Body of pancreas (tissue), 4 donors: ENCODE measurements around the gene CPN1. TPM values are rescaled to one million over a fixed set of nuclear protein-coding genes. Genes with fewer than 3 reads are reported as not detected.

Experiments
- ATAC-seq: fragments of 150-250 bp; one replicate; pipeline ENCODE4 v1.9.1; 2016
- DNase-seq, 4 donors: peaks; one replicate each; pipeline ENCODE4 v3.0.0-alpha.2; 2019
- H3K27ac ChIP-seq, 4 donors: fragments of 200-600 bp; sonication (generic); 1 replicate in 3 of 4; 2 replicates in 1 of 4; pipeline versions ENCODE4 v1.5.1 to v1.6.1; 2016 to 2019; ENCODE audit warnings: mild to moderate bottlenecking in 1 of 4, mixed read lengths in 1 of 4, moderate library complexity in 1 of 4
- H3K27me3 ChIP-seq, 2 donors: fragments of 200-600 bp; sonication (generic); one replicate each; pipeline ENCODE4 v1.6.0; 2016; ENCODE audit warnings: mild to moderate bottlenecking in 1 of 2
- H3K36me3 ChIP-seq, 2 donors: fragments of 200-600 bp; sonication (generic); replicated peaks in 1 of 2; 2 replicates each; pipeline ENCODE4 v1.5.1; 2016; ENCODE audit warnings: low read depth in 2 of 2; ENCODE audit not compliant: insufficient read depth in 1 of 2
- H3K4me1 ChIP-seq: fragments of 200-600 bp; sonication (generic); one replicate; pipeline ENCODE4 v1.6.0; 2016
- H3K4me3 ChIP-seq, 2 donors: fragments of 200-600 bp; sonication (generic); 1 replicate in 1 of 2; 2 replicates in 1 of 2; pipeline ENCODE4 v1.5.1; 2016 to 2019
- H3K9me3 ChIP-seq, 3 donors: fragments of 200-600 bp; sonication (generic); 1 replicate in 2 of 3; 2 replicates in 1 of 3; pipeline ENCODE4 v1.5.1; 2016
- POLR2A ChIP-seq, 3 donors: fragments of 450-650 bp; IDR thresholded peaks; one replicate each; pipeline ENCODE4 v1.6.1; 2016; ENCODE audit warnings: antibody characterized with exemption in 3 of 3, mild to moderate bottlenecking in 2 of 3
- WGBS, 2 donors: methylation state at CpG; one replicate each; pipeline ENCODE4 v1.1.5; 2017; 5-methylcytosine and 5-hydroxymethylcytosine counted together
- intact Hi-C: fragments of 100-400 bp; cut with DNase I; formaldehyde crosslinking; loops from one replicate; pipeline ENCODE4 v1.15.1; 2023
- total RNA-seq, 2 donors: library from RNA; depleted of rRNA; stranded (reverse); fragments of >200 nt; gene quantifications; one replicate each; pipeline ENCODE4 v1.1.0, GENCODE V29; 2016
- TF ChIP-seq, protein P1 (sequence below), 7 experiments: fragments of 450-650 bp in 4 of 7; fragments of 200-600 bp in 3 of 7; sonication (generic) in 3 of 7; IDR thresholded peaks; one replicate each; pipeline ENCODE4 v1.5.1; 2016 to 2019; ENCODE audit warnings: antibody characterized with exemption in 7 of 7

Gene CPN1
- total RNA-seq, 2 donors from 2014 or later, result not detected

- TF ChIP-seq, protein P1, sequence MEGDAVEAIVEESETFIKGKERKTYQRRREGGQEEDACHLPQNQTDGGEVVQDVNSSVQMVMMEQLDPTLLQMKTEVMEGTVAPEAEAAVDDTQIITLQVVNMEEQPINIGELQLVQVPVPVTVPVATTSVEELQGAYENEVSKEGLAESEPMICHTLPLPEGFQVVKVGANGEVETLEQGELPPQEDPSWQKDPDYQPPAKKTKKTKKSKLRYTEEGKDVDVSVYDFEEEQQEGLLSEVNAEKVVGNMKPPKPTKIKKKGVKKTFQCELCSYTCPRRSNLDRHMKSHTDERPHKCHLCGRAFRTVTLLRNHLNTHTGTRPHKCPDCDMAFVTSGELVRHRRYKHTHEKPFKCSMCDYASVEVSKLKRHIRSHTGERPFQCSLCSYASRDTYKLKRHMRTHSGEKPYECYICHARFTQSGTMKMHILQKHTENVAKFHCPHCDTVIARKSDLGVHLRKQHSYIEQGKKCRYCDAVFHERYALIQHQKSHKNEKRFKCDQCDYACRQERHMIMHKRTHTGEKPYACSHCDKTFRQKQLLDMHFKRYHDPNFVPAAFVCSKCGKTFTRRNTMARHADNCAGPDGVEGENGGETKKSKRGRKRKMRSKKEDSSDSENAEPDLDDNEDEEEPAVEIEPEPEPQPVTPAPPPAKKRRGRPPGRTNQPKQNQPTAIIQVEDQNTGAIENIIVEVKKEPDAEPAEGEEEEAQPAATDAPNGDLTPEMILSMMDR (IDR thresholded peaks at IDR 0.05), result no peak
- no peak for TF ChIP-seq POLR2A (IDR thresholded peaks at IDR 0.05)
- Histone ChIP-seq H3K27me3 (no peaks in the 10 kb centered on the region), H3K4me3 (no peak overlapping the region), H3K36me3 (no peaks in the 10 kb centered on the region), H3K27ac (no peak overlapping the region), H3K9me3 (no peaks in the 10 kb centered on the region), H3K4me1 (no peaks in the 10 kb centered on the region)
- ATAC-seq (no peak), DNase-seq (no peak)
- intact Hi-C loops, result no loop called here
- WGBS, 2 donors, result 79 to 90% methylated on average over 1 of the region's 1 CpG
Observed at GRCh38 chr10:100033766-100034418, 47.8 kb downstream of the CPN1 start.

DNA sequence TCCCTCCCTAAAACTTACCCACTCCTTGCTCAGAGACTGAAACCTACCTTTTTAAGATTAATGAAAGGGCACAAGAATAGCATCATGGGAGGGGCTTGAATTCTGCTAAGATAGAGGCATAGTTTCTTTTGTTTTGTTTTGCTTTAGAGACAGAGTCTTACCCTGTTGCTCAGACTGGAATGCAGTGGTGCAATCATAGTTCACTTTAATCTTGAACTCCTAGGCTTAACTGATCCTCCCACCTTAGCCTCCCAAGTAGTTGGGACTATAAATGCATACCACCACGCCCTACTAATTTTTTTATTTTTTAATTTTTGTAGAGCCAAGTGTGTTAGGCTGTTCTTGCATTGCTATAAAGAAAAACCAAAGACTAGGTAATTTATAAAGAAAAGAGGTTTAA is 54.3 kb downstream of the CPN1 start:
- no peak overlapping the region for H3K27ac ChIP-seq
- H3K36me3 ChIP-seq, result no peaks in the 10 kb centered on the region
- WGBS, 2 donors, result 95% methylated on average over 1 of the region's 1 CpG
- peaks cover 0 to 7% (median 0%) of the 10 kb centered on the region in 3 donors for H3K9me3 ChIP-seq
- H3K27me3 ChIP-seq, result no peaks in the 10 kb centered on the region
- no peaks in the 10 kb centered on the region for H3K4me1 ChIP-seq
- no peak for ATAC-seq
- TF ChIP-seq, protein P1 (IDR thresholded peaks at IDR 0.05), result no peak
- no peak for TF ChIP-seq POLR2A (IDR thresholded peaks at IDR 0.05)
- H3K4me3 ChIP-seq, result no peak overlapping the region
- intact Hi-C loops, result no loop called here
- no peak for DNase-seq

DNA sequence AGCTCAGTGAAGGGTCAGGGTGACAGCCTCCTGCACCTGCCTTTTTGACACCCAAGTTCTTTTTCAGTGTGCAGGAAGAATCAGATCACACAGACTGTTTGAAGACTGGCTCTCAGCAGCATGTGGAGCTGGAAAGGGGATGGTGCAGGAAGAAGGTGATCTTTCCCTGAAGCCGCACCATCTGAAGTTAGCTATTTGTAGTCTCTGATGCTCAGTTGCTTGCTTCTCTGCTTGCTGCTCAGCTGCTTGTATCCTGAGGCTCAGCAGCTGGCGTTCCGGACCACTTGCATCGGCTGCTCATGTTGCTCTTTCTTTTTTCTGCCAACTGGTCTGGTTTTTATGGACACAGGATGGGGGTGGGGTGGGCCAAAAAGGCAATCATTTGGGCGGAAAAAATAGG is 56.1 kb downstream of the CPN1 start:
- ATAC-seq (no peak), DNase-seq (no peak)
- TF ChIP-seq, protein P1 (IDR thresholded peaks at IDR 0.05), result no peak
- no peak for TF ChIP-seq POLR2A (IDR thresholded peaks at IDR 0.05)
- Histone ChIP-seq H3K27ac (no peak overlapping the region), H3K27me3 (no peaks in the 10 kb centered on the region), H3K4me1 (no peaks in the 10 kb centered on the region), H3K36me3 (no peaks in the 10 kb centered on the region), H3K9me3 (peaks cover 0 to 7% (median 0%) of the 10 kb centered on the region in 3 donors), H3K4me3 (no peak overlapping the region)
- intact Hi-C loops, result no loop called here
- 63 to 83% methylated on average over 5 of the region's 5 CpGs for WGBS, 2 donors

DNA sequence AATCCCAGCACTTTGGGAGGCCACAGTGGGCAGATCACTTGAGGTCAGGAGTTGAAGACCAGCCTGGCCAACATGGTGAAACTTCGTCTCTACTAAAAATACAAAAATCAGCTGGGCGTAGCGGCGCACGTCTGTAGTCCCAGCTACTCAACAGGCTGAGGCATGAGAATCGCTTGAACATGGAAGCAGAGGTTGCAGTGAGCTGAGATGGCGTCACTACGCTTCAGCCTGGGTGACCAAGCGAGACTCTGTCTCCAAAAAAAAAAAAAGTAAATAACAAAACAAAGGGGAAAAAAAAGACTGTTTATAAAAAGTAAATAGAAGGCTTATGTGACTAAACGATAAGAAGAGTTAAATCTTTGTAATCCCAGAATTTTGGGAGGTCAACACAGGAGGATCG is 56.9 kb downstream of the CPN1 start:
- no peaks in the 10 kb centered on the region for H3K27me3 ChIP-seq
- no peaks in the 10 kb centered on the region for H3K36me3 ChIP-seq
- intact Hi-C loops, result no loop called here
- no peak overlapping the region for H3K27ac ChIP-seq
- H3K4me3 ChIP-seq, result no peak overlapping the region
- ATAC-seq (no peak), DNase-seq (no peak)
- WGBS, 2 donors, result 83 to 84% methylated on average over 11 of the region's 11 CpGs
- TF ChIP-seq, protein P1 (IDR thresholded peaks at IDR 0.05), result no peak
- TF ChIP-seq POLR2A (IDR thresholded peaks at IDR 0.05), result no peak
- peaks cover 0 to 7% (median 0%) of the 10 kb centered on the region in 3 donors for H3K9me3 ChIP-seq
- no peaks in the 10 kb centered on the region for H3K4me1 ChIP-seq

DNA sequence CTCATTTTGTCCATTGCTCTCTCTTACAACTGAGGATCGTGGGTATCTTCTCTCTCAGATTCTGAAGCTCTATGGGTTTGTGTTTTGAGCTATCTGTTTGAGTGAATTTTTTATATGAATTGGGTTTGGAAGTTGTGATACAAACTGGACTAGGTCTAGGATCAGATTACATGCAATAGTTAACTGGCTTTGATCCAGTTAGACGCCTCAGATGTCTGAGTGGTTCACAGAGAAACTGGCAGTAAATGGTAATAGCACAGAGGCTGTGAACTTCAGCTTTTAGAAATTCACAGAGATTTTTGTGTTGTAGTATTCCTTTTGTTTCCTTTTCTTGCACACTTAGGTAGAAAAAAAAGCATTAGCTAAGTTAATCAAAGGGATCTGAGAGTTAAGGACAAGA is 59.3 kb downstream of the CPN1 start:
- no peak for DNase-seq
- Histone ChIP-seq H3K4me3 (no peak overlapping the region), H3K27ac (no peak overlapping the region), H3K9me3 (no peaks in the 10 kb centered on the region), H3K36me3 (no peaks in the 10 kb centered on the region), H3K27me3 (no peaks in the 10 kb centered on the region), H3K4me1 (no peaks in the 10 kb centered on the region)
- 59 to 63% methylated on average over 2 of the region's 2 CpGs for WGBS, 2 donors
- intact Hi-C loops, result no loop called here
- ATAC-seq, result no peak
- TF ChIP-seq, protein P1 (IDR thresholded peaks at IDR 0.05), result no peak
- no peak for TF ChIP-seq POLR2A (IDR thresholded peaks at IDR 0.05)
